ENCODE measurements around the gene CCNB2. TPM values are rescaled to one million over a fixed set of nuclear protein-coding genes. Genes with fewer than 3 reads are reported as not detected.

The CCNB2 gene
- total RNA-seq, 1 experiment from 2014 or later, result 67.6 TPM

- TF ChIP-seq SIN3A (IDR thresholded peaks at IDR 0.05; ENCODE audit: borderline replicate concordance, insufficient read depth, low read depth, low read length), result no peak
- no peak for TF ChIP-seq REST (IDR thresholded peaks at IDR 0.05; ENCODE audit: insufficient read depth in 1 of 2, low read depth in 2 of 2, low read length in 1 of 2)
- no peak for TF ChIP-seq POLR2AphosphoS5 (IDR thresholded peaks at IDR 0.05; ENCODE audit: low read depth, low read length)
- no peak for TF ChIP-seq TCF7L2 (IDR thresholded peaks at IDR 0.05; ENCODE audit: low read depth, low read length)
- no peak for TF ChIP-seq CTCF (IDR thresholded peaks at IDR 0.05)
- no peak for DNase-seq (ENCODE audit: low read depth, low spot score)
- Histone ChIP-seq H3K27me3 (ENCODE audit: control insufficient read depth, insufficient read depth, low read length) (no peaks in the 10 kb centered on the region), H3K36me3 (ENCODE audit: control insufficient read depth, insufficient read depth, low read length) (peaks cover 7% of the 10 kb centered on the region; the same call in 1 of the 2 replicates), H3K4me3 (ENCODE audit: low read depth in 2 of 2, low read length in 2 of 2) (no peak overlapping the region), H3K9me3 (ENCODE audit: control insufficient read depth, insufficient read depth, low read depth, low read length) (no peaks in the 10 kb centered on the region), H3K27ac (ENCODE audit: low read length) (no peak overlapping the region), H3K4me1 (ENCODE audit: control insufficient read depth, insufficient read depth, low read length) (no peaks in the 10 kb centered on the region)
- CTCF ChIA-PET, result no interaction called here
- intact Hi-C loops (cut with micrococcal nuclease; ENCODE audit: unreplicated experiment) (no loop called here), in situ Hi-C loops (cut with HindIII; ENCODE audit: low pct_unique_long_range_greater_than_20kb, low sequenced_read_pairs) (no loop called here)
- ATAC-seq, result no peak
- BruUV-seq (replicated peaks), result no TSS peak
- POLR2A ChIA-PET, result no interaction called here
Observed at GRCh38 chr15:59069430-59069829, 35.5 kb upstream of the CCNB2 start.

- CTCF ChIA-PET, result no interaction called here
- in situ Hi-C loops (cut with HindIII; ENCODE audit: low pct_unique_long_range_greater_than_20kb, low sequenced_read_pairs), result no loop called here
Observed at GRCh38 chr15:59074607-59075006, 30.3 kb upstream of the CCNB2 start.

More at GRCh38 chr15:59074607-59075006, 30.3 kb upstream of the CCNB2 start:
- Histone ChIP-seq H3K4me3 (ENCODE audit: low read depth in 2 of 2, low read length in 2 of 2) (no peak overlapping the region), H3K27me3 (ENCODE audit: control insufficient read depth, insufficient read depth, low read length) (no peaks in the 10 kb centered on the region), H3K36me3 (ENCODE audit: control insufficient read depth, insufficient read depth, low read length) (peaks cover 24% of the 10 kb centered on the region; the same call in 1 of the 2 replicates), H3K9me3 (ENCODE audit: control insufficient read depth, insufficient read depth, low read depth, low read length) (no peaks in the 10 kb centered on the region), H3K27ac (ENCODE audit: low read length) (no peak overlapping the region), H3K4me1 (ENCODE audit: control insufficient read depth, insufficient read depth, low read length) (no peaks in the 10 kb centered on the region)
- no peak for DNase-seq (ENCODE audit: low read depth, low spot score)
- no TSS peak for BruUV-seq (replicated peaks)
- ATAC-seq, result no peak
- TF ChIP-seq SIN3A (IDR thresholded peaks at IDR 0.05; ENCODE audit: borderline replicate concordance, insufficient read depth, low read depth, low read length) (no peak), TCF7L2 (IDR thresholded peaks at IDR 0.05; ENCODE audit: low read depth, low read length) (no peak), REST (IDR thresholded peaks at IDR 0.05; ENCODE audit: insufficient read depth in 1 of 2, low read depth in 2 of 2, low read length in 1 of 2) (no peak), CTCF (IDR thresholded peaks at IDR 0.05) (no peak), POLR2AphosphoS5 (IDR thresholded peaks at IDR 0.05; ENCODE audit: low read depth, low read length) (no peak)
- intact Hi-C loops (cut with micrococcal nuclease; ENCODE audit: unreplicated experiment), result no loop called here
- POLR2A ChIA-PET, result no interaction called here
